RWPE2 (cell line): ENCODE measurements around the gene CASKIN2.
A peak's percentile ranks its signal among the peaks of the same experiment; 100 is the strongest.

Experiments
- ATAC-seq: fragments of 200-7000 bp; cut with Tn5 transposase; 3 replicates; pipeline ENCODE4 v1.9.1; 2021; ENCODE audit warnings: low read depth
- DNase-seq: peaks from one replicate; pipeline ENCODE4 v3.0.0-alpha.2; 2020; ENCODE audit warnings: low spot score
- H3K27ac ChIP-seq: fragments of 450-650 bp; 2 replicates; pipeline ENCODE4 v1.5.1; 2017; ENCODE audit warnings: mild to moderate bottlenecking; ENCODE audit not compliant: poor library complexity, severe bottlenecking
- H3K27me3 ChIP-seq: fragments of 250-450 bp; sonication (Bioruptor Pico); 2 replicates; pipeline ENCODE4 v1.5.1; 2021; ENCODE audit warnings: mild to moderate bottlenecking, moderate library complexity; ENCODE audit not compliant: insufficient read depth, poor library complexity, severe bottlenecking
- H3K36me3 ChIP-seq: fragments of 250-450 bp; sonication (Bioruptor Pico); 2 replicates; pipeline ENCODE4 v1.5.1; 2020; ENCODE audit warnings: low read depth, mild to moderate bottlenecking, moderate library complexity
- H3K4me1 ChIP-seq: fragments of 250-450 bp; sonication (Bioruptor Pico); 2 replicates; pipeline ENCODE4 v1.5.1; 2021; ENCODE audit warnings: mild to moderate bottlenecking, moderate library complexity; ENCODE audit not compliant: insufficient read depth, poor library complexity, severe bottlenecking
- H3K4me3 ChIP-seq: fragments of 250-450 bp; sonication (Bioruptor Pico); 2 replicates; pipeline ENCODE4 v1.5.1; 2021; ENCODE audit warnings: mild to moderate bottlenecking, moderate library complexity; ENCODE audit not compliant: severe bottlenecking
- H3K9me3 ChIP-seq: fragments of 250-450 bp; sonication (Bioruptor Pico); 2 replicates; pipeline ENCODE4 v1.5.1; 2021; ENCODE audit warnings: mild to moderate bottlenecking, moderate library complexity; ENCODE audit not compliant: severe bottlenecking
- TF ChIP-seq, protein P1 (sequence below): fragments of 450-650 bp; IDR thresholded peaks from one replicate; pipeline ENCODE4 v1.5.1; 2017; ENCODE audit warnings: mild to moderate bottlenecking, moderate library complexity; ENCODE audit not compliant: poor library complexity, severe bottlenecking

CASKIN2 gene

DNA sequence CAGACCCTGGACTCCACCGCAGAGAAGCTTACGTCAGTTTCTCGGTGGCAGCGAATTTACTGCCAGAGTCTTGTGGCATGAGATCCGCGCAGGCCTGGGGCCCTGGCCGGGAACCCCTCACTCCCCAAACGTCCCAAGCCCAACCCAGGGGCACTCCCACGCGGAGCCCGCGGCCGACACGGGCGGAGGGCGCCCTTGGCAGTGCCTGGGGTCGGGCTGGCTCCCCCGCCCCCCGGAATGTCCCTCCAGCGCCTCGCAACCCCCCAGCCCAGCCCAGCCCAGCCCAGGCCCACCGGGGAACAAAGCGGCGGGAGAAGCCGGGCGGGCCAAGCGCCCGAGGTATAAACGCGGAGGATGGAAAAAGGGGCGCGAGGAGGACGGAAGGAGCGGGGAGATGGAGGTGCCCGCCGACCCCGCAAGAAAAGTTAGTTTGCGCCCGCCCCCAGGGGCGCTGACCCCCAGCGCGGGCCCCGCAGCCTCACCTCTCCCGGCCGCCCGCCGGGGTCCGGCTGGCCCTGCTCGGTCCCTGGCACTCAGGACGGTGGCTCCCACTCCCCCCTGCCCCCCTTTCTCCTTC lies 330 bp downstream of the CASKIN2 start:
- peaks cover 57% of the 10 kb centered on the region for H3K36me3 ChIP-seq

DNA sequence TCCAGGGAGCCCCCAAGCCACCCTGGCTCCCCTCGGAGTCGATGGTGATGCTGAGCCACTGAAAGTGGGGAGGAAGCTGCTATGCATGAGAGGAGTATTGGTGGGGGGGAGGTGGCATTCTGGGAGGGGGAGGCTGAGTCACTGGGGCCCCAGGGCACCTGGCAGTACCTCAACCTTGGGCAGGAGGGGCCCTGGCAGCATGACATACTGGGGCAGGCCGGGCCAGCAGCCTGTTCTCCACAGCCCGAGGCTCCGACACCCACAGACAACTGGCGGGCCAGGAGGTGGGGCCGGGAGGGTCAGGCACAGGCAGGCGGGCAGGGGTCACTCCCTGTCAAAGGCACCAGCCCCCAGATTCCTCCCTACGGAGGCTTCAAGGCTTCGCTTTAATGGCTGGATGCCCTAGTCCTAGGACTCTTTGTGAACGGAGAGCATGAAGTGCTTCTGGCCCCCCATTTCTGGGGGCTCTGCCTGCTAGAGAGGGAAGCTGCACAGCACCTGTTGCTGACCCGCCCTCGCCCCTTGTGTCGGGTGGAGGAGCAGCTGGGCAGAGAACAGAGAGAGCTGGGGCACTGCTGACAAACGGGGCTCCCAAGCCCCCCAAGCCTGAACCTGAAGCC lies 928 bp downstream of the CASKIN2 start:
- peak overlapping the region; percentile 73 for H3K27ac ChIP-seq
- peaks cover 6% of the 10 kb centered on the region for H3K4me1 ChIP-seq
- peak overlapping the region; percentile 98 for H3K4me3 ChIP-seq
- no peaks in the 10 kb centered on the region for H3K9me3 ChIP-seq
- DNase-seq (peak; percentile 90), ATAC-seq (peak; percentile 52)
- H3K27me3 ChIP-seq, result no peaks in the 10 kb centered on the region
- peaks cover 56% of the 10 kb centered on the region for H3K36me3 ChIP-seq
- TF ChIP-seq, protein P1, sequence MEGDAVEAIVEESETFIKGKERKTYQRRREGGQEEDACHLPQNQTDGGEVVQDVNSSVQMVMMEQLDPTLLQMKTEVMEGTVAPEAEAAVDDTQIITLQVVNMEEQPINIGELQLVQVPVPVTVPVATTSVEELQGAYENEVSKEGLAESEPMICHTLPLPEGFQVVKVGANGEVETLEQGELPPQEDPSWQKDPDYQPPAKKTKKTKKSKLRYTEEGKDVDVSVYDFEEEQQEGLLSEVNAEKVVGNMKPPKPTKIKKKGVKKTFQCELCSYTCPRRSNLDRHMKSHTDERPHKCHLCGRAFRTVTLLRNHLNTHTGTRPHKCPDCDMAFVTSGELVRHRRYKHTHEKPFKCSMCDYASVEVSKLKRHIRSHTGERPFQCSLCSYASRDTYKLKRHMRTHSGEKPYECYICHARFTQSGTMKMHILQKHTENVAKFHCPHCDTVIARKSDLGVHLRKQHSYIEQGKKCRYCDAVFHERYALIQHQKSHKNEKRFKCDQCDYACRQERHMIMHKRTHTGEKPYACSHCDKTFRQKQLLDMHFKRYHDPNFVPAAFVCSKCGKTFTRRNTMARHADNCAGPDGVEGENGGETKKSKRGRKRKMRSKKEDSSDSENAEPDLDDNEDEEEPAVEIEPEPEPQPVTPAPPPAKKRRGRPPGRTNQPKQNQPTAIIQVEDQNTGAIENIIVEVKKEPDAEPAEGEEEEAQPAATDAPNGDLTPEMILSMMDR, result no peak

More for the DNA sequence above, 330 bp downstream of the CASKIN2 start:
- peak overlapping the region; percentile 98 for H3K4me3 ChIP-seq
- no peaks in the 10 kb centered on the region for H3K27me3 ChIP-seq
- ATAC-seq (no peak), DNase-seq (peak; percentile 56)
- no peaks in the 10 kb centered on the region for H3K9me3 ChIP-seq
- peak overlapping the region; percentile 73 for H3K27ac ChIP-seq
- peaks cover 6% of the 10 kb centered on the region for H3K4me1 ChIP-seq
- TF ChIP-seq, protein P1, result no peak

- H3K4me1 ChIP-seq, result peaks cover 9% of the 10 kb centered on the region
- TF ChIP-seq, protein P1, result no peak
- peak overlapping the region; percentile 73 for H3K27ac ChIP-seq
- no peaks in the 10 kb centered on the region for H3K27me3 ChIP-seq
- H3K36me3 ChIP-seq, result peaks cover 48% of the 10 kb centered on the region
- no peaks in the 10 kb centered on the region for H3K9me3 ChIP-seq
- H3K4me3 ChIP-seq, result no peak overlapping the region
- DNase-seq (no peak), ATAC-seq (no peak)
These were observed 1.7 kb downstream of the CASKIN2 start for GRCh38 chr17:75513641-75514000.

- no peak overlapping the region for H3K4me3 ChIP-seq
- ATAC-seq, result no peak
- H3K9me3 ChIP-seq, result no peaks in the 10 kb centered on the region
- H3K27me3 ChIP-seq, result no peaks in the 10 kb centered on the region
- peaks cover 9% of the 10 kb centered on the region for H3K4me1 ChIP-seq
- peak overlapping the region; percentile 73 for H3K27ac ChIP-seq
- DNase-seq, result no peak
- peaks cover 43% of the 10 kb centered on the region for H3K36me3 ChIP-seq
- TF ChIP-seq, protein P1, result no peak
These were observed 2.3 kb downstream of the CASKIN2 start for GRCh38 chr17:75512926-75513640.
